GM12878 (cell line): ENCODE results near the gene RIIAD1. TPM values are rescaled to one million over a fixed set of nuclear protein-coding genes. Genes with fewer than 3 reads are reported as not detected.

ENCODE experiments used
- HDGF ChIP-seq: fragments of 450-650 bp; IDR thresholded peaks from 2 replicates; pipeline ENCODE4 v1.6.1; 2016; ENCODE audit warnings: antibody characterized with exemption
- ZZZ3 ChIP-seq: IDR thresholded peaks from 2 replicates; pipeline ENCODE4 v1.6.1; 2011; ENCODE audit warnings: low read depth; ENCODE audit not compliant: control insufficient read depth, insufficient read length
- polyA plus RNA-seq, 11 experiments: library from polyadenylated mRNA; depleted of rRNA in 4 of 11; unstranded in 6 of 11; stranded (reverse) in 5 of 11; fragments of >200 nt; fragmentation: Nextera tagmentation in 4 of 11; fragmentation: Illumina TruSeq in 1 of 11; extraction: Ambion mirVana in 4 of 11; extraction: Trizol in 1 of 11; gene quantifications; 1 replicate in 1 of 11; 2 replicates in 10 of 11; pipeline versions ENCODE4 v1.2.1 to v1.2.3, GENCODE V29; 2011 to 2016; ENCODE audit warnings: inconsistent platforms in 2 of 11, missing spikeins in 2 of 11, low read depth in 1 of 11
- total RNA-seq, 4 experiments: library from RNA; depleted of rRNA in 3 of 4; stranded (reverse); fragments of >200 nt in 3 of 4; fragmentation: Illumina TruSeq in 1 of 4; extraction: Trizol in 1 of 4; gene quantifications; 2 replicates each; pipeline versions ENCODE4 v1.2.1 to v1.2.3, GENCODE V29; 2013 to 2021
- TF ChIP-seq, protein P1 (sequence below): fragments of 450-650 bp; formaldehyde crosslinking; IDR thresholded peaks from 2 replicates; pipeline ENCODE4 v1.4.0; 2022; ENCODE audit warnings: mild to moderate bottlenecking, moderate library complexity
- TF ChIP-seq, protein P2 (sequence below): fragments of 150-350 bp; IDR thresholded peaks from 2 replicates; pipeline ENCODE4 v1.6.1; 2016; ENCODE audit warnings: low read depth, low read length
- TF ChIP-seq, protein P3 (sequence below): fragments of 450-650 bp; IDR thresholded peaks from 2 replicates; pipeline ENCODE4 v1.6.1; 2016; ENCODE audit warnings: mild to moderate bottlenecking

Gene RIIAD1
- total and polyA plus RNA-seq, 10 of the 15 experiments (the other 5 are each of a cell fraction or from before 2014, with no cell fraction given): not detected

DNA sequence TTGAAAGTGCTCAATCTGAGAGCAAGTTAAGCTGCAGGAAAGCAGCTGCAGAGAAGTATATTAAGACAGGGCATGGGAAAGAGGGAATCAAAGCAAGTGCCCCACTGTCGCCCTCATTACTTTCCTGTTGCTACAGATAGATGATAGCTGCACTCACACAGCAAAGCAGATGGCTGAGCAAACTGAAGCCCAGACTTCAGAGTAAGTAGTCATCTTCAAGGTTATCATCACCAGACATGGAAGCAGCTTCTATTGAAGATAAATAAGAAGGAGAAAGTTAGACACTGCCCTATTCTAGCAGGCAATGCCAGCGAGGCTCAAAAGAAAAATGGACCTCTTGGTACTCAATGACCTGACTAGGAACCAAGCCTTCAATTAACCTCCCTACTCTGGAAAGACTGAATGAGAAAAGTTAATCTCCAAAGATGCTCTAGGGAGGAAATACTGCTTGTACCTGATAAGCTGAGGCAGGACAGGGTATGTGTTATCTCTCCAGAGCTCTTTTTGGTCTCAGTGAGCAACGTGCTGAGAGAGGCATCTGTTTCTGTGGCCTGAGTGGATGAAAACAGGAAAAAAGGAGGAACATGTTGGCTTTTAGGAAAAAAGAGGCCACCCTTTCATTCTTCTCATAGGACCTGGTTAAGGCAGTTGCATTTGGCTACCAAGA is 53.1 kb downstream of the RIIAD1 start (continued):
- TF ChIP-seq, protein P1, sequence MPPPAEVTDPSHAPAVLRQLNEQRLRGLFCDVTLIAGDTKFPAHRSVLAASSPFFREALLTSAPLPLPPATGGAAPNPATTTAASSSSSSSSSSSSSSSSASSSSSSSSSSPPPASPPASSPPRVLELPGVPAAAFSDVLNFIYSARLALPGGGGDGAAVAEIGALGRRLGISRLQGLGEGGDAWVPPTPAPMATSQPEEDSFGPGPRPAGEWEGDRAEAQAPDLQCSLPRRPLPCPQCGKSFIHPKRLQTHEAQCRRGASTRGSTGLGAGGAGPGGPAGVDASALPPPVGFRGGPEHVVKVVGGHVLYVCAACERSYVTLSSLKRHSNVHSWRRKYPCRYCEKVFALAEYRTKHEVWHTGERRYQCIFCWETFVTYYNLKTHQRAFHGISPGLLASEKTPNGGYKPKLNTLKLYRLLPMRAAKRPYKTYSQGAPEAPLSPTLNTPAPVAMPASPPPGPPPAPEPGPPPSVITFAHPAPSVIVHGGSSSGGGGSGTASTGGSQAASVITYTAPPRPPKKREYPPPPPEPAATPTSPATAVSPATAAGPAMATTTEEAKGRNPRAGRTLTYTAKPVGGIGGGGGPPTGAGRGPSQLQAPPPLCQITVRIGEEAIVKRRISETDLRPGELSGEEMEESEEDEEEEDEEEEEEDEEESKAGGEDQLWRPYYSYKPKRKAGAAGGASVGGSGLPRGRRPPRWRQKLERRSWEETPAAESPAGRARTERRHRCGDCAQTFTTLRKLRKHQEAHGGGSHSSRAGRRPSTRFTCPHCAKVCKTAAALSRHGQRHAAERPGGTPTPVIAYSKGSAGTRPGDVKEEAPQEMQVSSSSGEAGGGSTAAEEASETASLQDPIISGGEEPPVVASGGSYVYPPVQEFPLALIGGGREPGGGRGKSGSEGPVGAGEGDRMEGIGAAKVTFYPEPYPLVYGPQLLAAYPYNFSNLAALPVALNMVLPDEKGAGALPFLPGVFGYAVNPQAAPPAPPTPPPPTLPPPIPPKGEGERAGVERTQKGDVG: no peak
- TF ChIP-seq, protein P2, sequence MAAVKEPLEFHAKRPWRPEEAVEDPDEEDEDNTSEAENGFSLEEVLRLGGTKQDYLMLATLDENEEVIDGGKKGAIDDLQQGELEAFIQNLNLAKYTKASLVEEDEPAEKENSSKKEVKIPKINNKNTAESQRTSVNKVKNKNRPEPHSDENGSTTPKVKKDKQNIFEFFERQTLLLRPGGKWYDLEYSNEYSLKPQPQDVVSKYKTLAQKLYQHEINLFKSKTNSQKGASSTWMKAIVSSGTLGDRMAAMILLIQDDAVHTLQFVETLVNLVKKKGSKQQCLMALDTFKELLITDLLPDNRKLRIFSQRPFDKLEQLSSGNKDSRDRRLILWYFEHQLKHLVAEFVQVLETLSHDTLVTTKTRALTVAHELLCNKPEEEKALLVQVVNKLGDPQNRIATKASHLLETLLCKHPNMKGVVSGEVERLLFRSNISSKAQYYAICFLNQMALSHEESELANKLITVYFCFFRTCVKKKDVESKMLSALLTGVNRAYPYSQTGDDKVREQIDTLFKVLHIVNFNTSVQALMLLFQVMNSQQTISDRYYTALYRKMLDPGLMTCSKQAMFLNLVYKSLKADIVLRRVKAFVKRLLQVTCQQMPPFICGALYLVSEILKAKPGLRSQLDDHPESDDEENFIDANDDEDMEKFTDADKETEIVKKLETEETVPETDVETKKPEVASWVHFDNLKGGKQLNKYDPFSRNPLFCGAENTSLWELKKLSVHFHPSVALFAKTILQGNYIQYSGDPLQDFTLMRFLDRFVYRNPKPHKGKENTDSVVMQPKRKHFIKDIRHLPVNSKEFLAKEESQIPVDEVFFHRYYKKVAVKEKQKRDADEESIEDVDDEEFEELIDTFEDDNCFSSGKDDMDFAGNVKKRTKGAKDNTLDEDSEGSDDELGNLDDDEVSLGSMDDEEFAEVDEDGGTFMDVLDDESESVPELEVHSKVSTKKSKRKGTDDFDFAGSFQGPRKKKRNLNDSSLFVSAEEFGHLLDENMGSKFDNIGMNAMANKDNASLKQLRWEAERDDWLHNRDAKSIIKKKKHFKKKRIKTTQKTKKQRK: no peak
- no peak for TF ChIP-seq HDGF
- no peak for TF ChIP-seq ZZZ3
- TF ChIP-seq, protein P3, sequence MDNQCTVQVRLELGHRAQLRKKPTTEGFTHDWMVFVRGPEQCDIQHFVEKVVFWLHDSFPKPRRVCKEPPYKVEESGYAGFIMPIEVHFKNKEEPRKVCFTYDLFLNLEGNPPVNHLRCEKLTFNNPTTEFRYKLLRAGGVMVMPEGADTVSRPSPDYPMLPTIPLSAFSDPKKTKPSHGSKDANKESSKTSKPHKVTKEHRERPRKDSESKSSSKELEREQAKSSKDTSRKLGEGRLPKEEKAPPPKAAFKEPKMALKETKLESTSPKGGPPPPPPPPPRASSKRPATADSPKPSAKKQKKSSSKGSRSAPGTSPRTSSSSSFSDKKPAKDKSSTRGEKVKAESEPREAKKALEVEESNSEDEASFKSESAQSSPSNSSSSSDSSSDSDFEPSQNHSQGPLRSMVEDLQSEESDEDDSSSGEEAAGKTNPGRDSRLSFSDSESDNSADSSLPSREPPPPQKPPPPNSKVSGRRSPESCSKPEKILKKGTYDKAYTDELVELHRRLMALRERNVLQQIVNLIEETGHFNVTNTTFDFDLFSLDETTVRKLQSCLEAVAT: no peak
